ENCODE data around the gene LRTM1. TPM values are rescaled to one million over a fixed set of nuclear protein-coding genes. Genes with fewer than 3 reads are reported as not detected.

LRTM1 gene
- total RNA-seq, 4 donors from 2014 or later: not detected

DNA sequence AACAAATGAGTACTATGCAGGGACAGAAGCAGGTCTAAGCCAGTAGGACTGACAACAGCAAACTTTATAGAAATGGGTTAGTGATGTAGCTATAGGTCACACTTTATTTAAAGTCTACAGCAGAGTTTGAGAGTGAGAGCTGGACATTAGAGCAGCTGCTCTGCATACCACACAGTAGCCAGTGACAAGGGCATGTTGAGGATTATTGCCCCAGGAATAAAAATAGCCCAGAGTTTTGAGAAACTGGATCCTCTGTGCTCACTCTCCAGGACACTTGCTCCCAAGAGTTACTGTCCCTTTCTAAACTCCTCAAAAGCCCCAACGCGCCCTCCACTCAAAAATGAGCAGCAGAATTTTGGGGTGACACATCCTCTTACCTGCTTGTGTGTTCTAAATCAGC is 21.1 kb downstream of the LRTM1 start:
- Histone ChIP-seq H3K4me3 (no peak overlapping the region), H3K27me3 (no peaks in the 10 kb centered on the region), H3K9me3 (no peaks in the 10 kb centered on the region), H3K36me3 (no peaks in the 10 kb centered on the region), H3K4me1 (no peaks in the 10 kb centered on the region), H3K27ac (no peak overlapping the region)
- intact Hi-C loops (cut with DNase I; ENCODE audit: low total_unique reads): no loop called here
- DNase-seq: no peak
- TF ChIP-seq, protein P1, sequence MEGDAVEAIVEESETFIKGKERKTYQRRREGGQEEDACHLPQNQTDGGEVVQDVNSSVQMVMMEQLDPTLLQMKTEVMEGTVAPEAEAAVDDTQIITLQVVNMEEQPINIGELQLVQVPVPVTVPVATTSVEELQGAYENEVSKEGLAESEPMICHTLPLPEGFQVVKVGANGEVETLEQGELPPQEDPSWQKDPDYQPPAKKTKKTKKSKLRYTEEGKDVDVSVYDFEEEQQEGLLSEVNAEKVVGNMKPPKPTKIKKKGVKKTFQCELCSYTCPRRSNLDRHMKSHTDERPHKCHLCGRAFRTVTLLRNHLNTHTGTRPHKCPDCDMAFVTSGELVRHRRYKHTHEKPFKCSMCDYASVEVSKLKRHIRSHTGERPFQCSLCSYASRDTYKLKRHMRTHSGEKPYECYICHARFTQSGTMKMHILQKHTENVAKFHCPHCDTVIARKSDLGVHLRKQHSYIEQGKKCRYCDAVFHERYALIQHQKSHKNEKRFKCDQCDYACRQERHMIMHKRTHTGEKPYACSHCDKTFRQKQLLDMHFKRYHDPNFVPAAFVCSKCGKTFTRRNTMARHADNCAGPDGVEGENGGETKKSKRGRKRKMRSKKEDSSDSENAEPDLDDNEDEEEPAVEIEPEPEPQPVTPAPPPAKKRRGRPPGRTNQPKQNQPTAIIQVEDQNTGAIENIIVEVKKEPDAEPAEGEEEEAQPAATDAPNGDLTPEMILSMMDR (IDR thresholded peaks at IDR 0.05): no peak
- TF ChIP-seq POLR2A (IDR thresholded peaks at IDR 0.05): no peak

DNA sequence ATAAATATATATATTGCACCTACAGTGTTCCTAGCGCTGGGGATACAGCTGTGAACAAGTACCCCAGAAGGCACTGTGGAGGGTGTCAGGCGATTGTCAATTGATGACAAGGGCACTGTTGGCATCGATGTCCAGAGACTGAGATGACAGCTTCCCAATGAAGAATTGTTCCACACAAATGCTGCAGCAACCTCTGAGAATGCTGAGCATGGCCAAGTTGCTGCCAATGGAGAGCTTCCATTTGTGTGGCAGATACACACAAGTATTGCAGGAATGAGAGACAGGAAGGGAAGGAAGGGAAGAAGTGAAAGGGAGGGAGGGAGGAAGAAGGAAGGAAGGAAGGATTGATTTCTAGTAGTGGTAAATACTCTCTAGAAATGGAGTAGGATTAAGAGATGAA is 21.9 kb downstream of the LRTM1 start:
- no peak for TF ChIP-seq POLR2A (IDR thresholded peaks at IDR 0.05)
- TF ChIP-seq, protein P1 (IDR thresholded peaks at IDR 0.05): no peak
- no peak overlapping the region for H3K27ac ChIP-seq

DNA sequence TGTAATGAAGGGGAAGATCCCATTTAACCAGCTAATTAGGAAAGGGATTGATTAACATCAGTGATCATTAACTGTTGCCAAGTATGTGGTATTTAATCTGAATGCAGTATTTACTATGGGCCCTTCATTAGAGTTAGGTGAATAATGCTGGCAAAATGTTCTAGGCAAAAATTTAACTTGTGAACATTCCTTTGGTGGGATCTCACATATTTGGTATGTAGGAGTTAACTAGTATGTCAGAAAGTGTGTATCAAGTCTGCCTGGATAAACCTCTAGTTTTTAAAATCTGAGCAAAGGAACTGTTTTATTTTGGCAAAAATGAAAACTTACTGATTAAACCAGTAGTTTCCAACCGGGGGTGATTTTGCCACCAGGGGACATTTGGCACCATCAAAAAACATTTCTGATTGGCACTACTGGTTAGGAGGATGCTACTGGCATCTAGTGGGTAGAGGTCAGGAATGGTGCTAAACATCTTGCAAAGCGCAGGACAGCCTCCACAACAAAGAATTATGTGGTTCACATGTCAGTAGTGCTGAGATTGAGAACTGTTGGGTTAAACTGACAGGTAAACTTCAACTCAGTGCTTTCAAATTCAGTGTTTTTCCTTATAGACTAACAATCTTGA is 22.5 kb downstream of the LRTM1 start:
- Histone ChIP-seq H3K27ac (no peak overlapping the region), H3K4me1 (no peaks in the 10 kb centered on the region), H3K27me3 (no peaks in the 10 kb centered on the region), H3K36me3 (no peaks in the 10 kb centered on the region), H3K9me3 (no peaks in the 10 kb centered on the region), H3K4me3 (no peak overlapping the region)
- DNase-seq: no peak
- TF ChIP-seq, protein P1 (IDR thresholded peaks at IDR 0.05): no peak
- TF ChIP-seq POLR2A (IDR thresholded peaks at IDR 0.05): no peak
- intact Hi-C loops (cut with DNase I; ENCODE audit: low total_unique reads): no loop called here

More for the DNA sequence above, 21.9 kb downstream of the LRTM1 start:
- Histone ChIP-seq H3K9me3 (no peaks in the 10 kb centered on the region), H3K4me1 (no peaks in the 10 kb centered on the region), H3K4me3 (no peak overlapping the region), H3K27me3 (no peaks in the 10 kb centered on the region), H3K36me3 (no peaks in the 10 kb centered on the region)
- no peak for DNase-seq
- intact Hi-C loops (cut with DNase I; ENCODE audit: low total_unique reads): no loop called here

DNA sequence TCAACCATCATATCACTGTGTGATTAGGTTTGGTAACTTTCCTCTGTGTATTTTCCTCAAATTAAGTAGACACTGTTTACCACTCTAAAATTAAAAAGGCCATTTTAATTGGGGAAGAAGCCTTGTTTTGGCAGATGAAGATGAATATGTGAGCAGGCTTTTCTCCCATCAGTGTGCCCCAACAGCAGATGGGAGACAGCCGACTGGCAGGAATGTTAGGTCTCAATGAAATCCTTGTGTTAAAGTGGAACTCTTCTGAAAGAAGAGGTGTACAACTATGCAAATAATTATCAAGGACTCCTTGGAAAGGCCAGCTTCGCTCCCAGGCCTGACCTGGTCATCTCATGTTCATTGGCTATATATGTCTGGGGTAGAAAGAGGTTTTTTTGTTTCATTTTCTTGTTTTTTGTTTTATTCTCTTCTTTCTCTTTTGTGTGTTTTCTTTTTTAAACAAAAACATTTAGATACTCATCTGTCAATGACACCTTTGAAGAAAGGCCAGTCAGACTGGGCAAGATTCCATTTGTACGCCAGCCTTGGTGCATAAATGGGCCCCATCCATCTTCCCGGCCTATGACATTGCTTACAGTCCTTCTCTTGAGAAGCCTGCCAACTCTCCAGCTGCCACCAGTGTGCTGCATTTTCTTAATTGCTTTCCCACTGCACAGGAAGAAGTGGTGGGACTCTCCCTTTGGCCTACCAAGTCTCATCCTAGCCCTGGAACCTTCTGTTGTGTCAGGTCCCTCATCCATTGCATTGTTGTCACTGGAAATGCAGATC is 25.8 kb downstream of the LRTM1 start:
- TF ChIP-seq, protein P1 (IDR thresholded peaks at IDR 0.05): no peak
- TF ChIP-seq POLR2A (IDR thresholded peaks at IDR 0.05): no peak
- no peaks in the 10 kb centered on the region for H3K9me3 ChIP-seq
- no peaks in the 10 kb centered on the region for H3K27me3 ChIP-seq
- H3K4me3 ChIP-seq: no peak overlapping the region
- intact Hi-C loops (cut with DNase I; ENCODE audit: low total_unique reads): no loop called here
- no peak overlapping the region for H3K27ac ChIP-seq
- no peaks in the 10 kb centered on the region for H3K36me3 ChIP-seq
- no peaks in the 10 kb centered on the region for H3K4me1 ChIP-seq
- no peak for DNase-seq

DNA sequence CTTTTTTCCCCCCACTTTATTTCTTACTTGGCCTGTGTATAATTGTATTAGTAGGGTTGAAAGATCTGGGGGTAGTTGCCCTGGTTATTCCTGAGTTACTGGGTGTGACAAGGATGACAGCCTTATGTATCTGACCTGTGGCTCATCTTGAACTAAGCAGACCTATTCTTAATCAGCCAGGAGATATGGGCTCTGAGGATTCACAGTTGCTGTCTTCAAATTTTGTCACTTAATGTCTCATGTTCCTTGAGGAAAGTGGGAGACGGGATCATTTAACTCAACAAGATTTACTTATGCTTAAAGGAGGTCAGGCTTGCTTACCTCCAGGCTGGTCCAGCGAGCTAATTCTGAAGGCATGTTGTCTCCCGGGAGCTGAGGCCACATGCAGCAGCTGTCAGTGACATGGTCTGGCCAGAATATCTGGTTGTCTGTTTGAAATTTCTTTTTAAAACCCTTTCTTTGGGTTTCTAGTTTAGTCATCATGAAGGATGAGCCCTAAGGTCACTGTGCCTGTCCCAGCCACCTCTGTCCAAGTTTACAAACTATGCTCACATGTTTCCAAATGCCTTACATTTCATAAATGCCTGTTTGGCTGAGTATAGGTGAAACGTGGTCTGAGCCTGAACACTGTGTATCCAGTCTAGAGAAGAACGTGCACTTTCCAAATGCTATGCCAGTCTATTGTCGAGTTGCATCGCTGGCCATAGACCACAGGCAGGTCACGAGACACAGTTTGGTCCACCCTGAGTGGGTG is 26.8 kb downstream of the LRTM1 start:
- H3K27ac ChIP-seq: no peak overlapping the region

More for the DNA sequence above, 26.8 kb downstream of the LRTM1 start:
- DNase-seq: no peak
- H3K4me3 ChIP-seq: no peak overlapping the region
- intact Hi-C loops (cut with DNase I; ENCODE audit: low total_unique reads): no loop called here
- no peaks in the 10 kb centered on the region for H3K4me1 ChIP-seq
- H3K9me3 ChIP-seq: no peaks in the 10 kb centered on the region
- H3K27me3 ChIP-seq: no peaks in the 10 kb centered on the region
- no peaks in the 10 kb centered on the region for H3K36me3 ChIP-seq
- no peak for TF ChIP-seq POLR2A (IDR thresholded peaks at IDR 0.05)
- TF ChIP-seq, protein P1 (IDR thresholded peaks at IDR 0.05): no peak

All from uterus (tissue), 4 donors.